GM23338 (cell line): ENCODE results near the gene MTCL1.

ENCODE experiments used
- TF ChIP-seq, protein P1 (sequence below), 2 experiments: fragments of 200-600 bp in 1 of 2; sonication (generic) in 1 of 2; conservative IDR thresholded peaks; 2 replicates each; pipeline versions ENCODE4 v1.5.1 to v1.6.1; 2016 to 2017; ENCODE audit warnings: antibody characterized with exemption in 2 of 2, low read depth in 2 of 2, mild to moderate bottlenecking in 2 of 2, moderate library complexity in 1 of 2
- TF ChIP-seq, protein P2 (sequence below): IDR thresholded peaks from one replicate; pipeline ENCODE4 v1.6.1; 2018; ENCODE audit warnings: antibody characterized with exemption; ENCODE audit not compliant: unreplicated experiment

DNA sequence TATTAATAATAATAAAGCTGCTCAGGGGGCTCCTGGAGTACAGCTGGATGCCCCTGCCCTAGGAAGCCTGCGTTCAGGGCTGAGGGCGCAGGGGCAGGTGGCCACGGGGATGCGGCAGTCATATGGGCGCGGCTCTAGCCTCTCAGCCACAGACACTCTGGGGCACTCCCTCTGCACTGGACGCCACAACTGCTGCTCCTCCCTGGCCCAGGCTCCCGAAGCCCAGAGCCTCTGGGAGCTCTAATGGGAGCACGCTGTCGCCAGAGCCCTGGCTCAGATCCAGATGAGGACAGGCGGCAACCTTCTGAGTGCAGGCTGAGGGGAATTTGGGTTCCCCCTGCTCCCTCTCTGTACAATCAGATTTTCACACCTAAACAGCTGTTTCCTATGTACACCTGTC lies 93.6 kb downstream of the MTCL1 start:
- TF ChIP-seq, protein P1, sequence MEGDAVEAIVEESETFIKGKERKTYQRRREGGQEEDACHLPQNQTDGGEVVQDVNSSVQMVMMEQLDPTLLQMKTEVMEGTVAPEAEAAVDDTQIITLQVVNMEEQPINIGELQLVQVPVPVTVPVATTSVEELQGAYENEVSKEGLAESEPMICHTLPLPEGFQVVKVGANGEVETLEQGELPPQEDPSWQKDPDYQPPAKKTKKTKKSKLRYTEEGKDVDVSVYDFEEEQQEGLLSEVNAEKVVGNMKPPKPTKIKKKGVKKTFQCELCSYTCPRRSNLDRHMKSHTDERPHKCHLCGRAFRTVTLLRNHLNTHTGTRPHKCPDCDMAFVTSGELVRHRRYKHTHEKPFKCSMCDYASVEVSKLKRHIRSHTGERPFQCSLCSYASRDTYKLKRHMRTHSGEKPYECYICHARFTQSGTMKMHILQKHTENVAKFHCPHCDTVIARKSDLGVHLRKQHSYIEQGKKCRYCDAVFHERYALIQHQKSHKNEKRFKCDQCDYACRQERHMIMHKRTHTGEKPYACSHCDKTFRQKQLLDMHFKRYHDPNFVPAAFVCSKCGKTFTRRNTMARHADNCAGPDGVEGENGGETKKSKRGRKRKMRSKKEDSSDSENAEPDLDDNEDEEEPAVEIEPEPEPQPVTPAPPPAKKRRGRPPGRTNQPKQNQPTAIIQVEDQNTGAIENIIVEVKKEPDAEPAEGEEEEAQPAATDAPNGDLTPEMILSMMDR (conservative IDR thresholded peaks at IDR 0.05; ENCODE audit: low read depth in 2 of 2) = no peak
- TF ChIP-seq, protein P2, sequence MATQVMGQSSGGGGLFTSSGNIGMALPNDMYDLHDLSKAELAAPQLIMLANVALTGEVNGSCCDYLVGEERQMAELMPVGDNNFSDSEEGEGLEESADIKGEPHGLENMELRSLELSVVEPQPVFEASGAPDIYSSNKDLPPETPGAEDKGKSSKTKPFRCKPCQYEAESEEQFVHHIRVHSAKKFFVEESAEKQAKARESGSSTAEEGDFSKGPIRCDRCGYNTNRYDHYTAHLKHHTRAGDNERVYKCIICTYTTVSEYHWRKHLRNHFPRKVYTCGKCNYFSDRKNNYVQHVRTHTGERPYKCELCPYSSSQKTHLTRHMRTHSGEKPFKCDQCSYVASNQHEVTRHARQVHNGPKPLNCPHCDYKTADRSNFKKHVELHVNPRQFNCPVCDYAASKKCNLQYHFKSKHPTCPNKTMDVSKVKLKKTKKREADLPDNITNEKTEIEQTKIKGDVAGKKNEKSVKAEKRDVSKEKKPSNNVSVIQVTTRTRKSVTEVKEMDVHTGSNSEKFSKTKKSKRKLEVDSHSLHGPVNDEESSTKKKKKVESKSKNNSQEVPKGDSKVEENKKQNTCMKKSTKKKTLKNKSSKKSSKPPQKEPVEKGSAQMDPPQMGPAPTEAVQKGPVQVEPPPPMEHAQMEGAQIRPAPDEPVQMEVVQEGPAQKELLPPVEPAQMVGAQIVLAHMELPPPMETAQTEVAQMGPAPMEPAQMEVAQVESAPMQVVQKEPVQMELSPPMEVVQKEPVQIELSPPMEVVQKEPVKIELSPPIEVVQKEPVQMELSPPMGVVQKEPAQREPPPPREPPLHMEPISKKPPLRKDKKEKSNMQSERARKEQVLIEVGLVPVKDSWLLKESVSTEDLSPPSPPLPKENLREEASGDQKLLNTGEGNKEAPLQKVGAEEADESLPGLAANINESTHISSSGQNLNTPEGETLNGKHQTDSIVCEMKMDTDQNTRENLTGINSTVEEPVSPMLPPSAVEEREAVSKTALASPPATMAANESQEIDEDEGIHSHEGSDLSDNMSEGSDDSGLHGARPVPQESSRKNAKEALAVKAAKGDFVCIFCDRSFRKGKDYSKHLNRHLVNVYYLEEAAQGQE = no peak
